H1 (cell line): ENCODE data around the gene CAPN14.

Experiments used
- CBX5 ChIP-seq: fragments of 300-800, 300-1000 bp; sonication (generic); IDR thresholded peaks from 2 replicates; pipeline ENCODE4 v1.7.1; 2016; ENCODE audit warnings: antibody characterized with exemption, low read length, low read depth
- CEBPB ChIP-seq: IDR thresholded peaks from 2 replicates; pipeline ENCODE4 v1.6.1; 2012; ENCODE audit warnings: low read depth, low read length
- CHD2 ChIP-seq: IDR thresholded peaks from 2 replicates; pipeline ENCODE4 v1.6.1; 2012; ENCODE audit warnings: low read length, improper control_type of control experiment
- EZH2 ChIP-seq: fragments of 200-600 bp; sonication (generic); IDR thresholded peaks from 2 replicates; pipeline ENCODE4 v1.7.1; 2012; ENCODE audit warnings: low read depth, mild to moderate bottlenecking, moderate library complexity, low read length, inconsistent platforms; ENCODE audit not compliant: severe bottlenecking
- HDAC2 ChIP-seq, 2 experiments: fragments of 300-600 bp in 1 of 2; sonication (generic) in 1 of 2; IDR thresholded peaks; 2 replicates each; pipeline ENCODE4 v1.6.1; 2011 to 2012; ENCODE audit warnings: low read depth in 2 of 2, low read length in 2 of 2, mild to moderate bottlenecking in 2 of 2, moderate library complexity in 2 of 2, borderline replicate concordance in 1 of 2, inconsistent platforms in 1 of 2
- MAFK ChIP-seq: IDR thresholded peaks from 2 replicates; pipeline ENCODE4 v1.6.1; 2012; ENCODE audit warnings: low read depth, mild to moderate bottlenecking, improper control_type of control experiment, low read length
- MAX ChIP-seq: IDR thresholded peaks from 2 replicates; pipeline ENCODE4 v1.6.1; 2012; ENCODE audit warnings: inconsistent platforms
- POLR2A ChIP-seq, 2 experiments: IDR thresholded peaks; 1 replicate in 1 of 2; 2 replicates in 1 of 2; pipeline ENCODE4 v1.6.1; 2011; ENCODE audit warnings: low read depth in 2 of 2, low read length in 2 of 2, mild to moderate bottlenecking in 2 of 2; ENCODE audit errors: control extremely low read depth in 1 of 2
- RFX5 ChIP-seq: IDR thresholded peaks from 2 replicates; pipeline ENCODE4 v1.6.1; 2011; ENCODE audit warnings: low read depth, low read length, improper control_type of control experiment, borderline replicate concordance
- SIN3A ChIP-seq, 2 experiments: IDR thresholded peaks in 1 of 2; conservative IDR thresholded peaks in 1 of 2; 2 replicates each; pipeline ENCODE4 v1.6.1; 2011 to 2012; ENCODE audit warnings: low read length in 2 of 2, improper control_type of control experiment in 1 of 2, low read depth in 1 of 2, mild to moderate bottlenecking in 1 of 2
- SP1 ChIP-seq: IDR thresholded peaks from 2 replicates; pipeline ENCODE4 v1.6.1; 2011; ENCODE audit warnings: low read depth, low read length
- TAF1 ChIP-seq: IDR thresholded peaks from 2 replicates; pipeline ENCODE4 v1.6.1; 2011; ENCODE audit warnings: mild to moderate bottlenecking, low read depth, low read length
- YY1 ChIP-seq: IDR thresholded peaks from 2 replicates; pipeline ENCODE4 v1.6.1; 2011; ENCODE audit warnings: low read depth, mild to moderate bottlenecking, low read length
- TF ChIP-seq, protein P1 (sequence below), 3 experiments: IDR thresholded peaks; 1 replicate in 2 of 3; 2 replicates in 1 of 3; pipeline versions ENCODE4 v1.5.1 to v1.6.1; 2011; ENCODE audit warnings: low read length in 3 of 3, mild to moderate bottlenecking in 3 of 3, inconsistent platforms in 2 of 3, low read depth in 1 of 3, moderate library complexity in 1 of 3; ENCODE audit not compliant: insufficient read depth in 1 of 3; ENCODE audit errors: control extremely low read depth in 1 of 3

DNA sequence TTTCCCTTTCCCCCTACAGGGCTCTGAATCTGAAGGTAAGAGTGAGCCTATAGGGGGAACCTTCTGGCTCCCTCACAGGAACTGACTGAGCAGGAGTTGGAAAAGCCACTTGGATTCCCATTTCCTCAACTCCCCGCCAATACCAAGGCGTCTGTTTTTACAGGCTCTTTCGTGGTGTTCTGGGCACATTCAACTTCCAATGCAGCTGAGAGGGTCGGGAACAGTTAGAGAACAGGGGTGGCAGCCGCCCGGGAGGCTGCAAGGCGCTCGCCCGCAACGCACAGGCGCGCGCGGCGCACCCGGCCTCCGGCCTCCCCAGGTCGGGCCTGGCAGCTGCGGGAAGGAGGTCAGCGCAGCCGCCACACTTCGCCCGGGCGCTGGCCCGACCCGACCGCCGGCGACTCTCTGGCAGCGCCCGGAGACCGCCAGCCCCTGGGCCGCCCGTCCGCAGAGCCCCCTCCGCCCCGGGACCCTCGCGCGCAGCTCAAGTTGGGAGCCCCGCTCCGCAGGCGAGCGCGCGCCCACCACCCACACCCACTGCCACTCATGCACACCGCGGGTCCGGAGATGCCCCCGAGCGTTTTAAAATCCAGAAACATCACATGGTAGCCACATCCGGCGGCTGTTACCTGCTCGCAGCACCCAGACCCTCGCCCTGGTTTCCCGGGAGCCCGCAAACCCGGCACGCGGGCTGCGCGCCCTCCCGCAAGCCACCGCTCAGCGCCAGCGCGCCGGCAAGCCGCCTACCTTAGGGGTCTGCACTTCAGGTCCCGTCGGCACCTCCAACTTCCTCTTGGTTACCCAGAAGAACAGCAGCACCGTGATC lies 79.9 kb downstream of the CAPN14 start:
- TF ChIP-seq RFX5 (no peak), CBX5 (no peak), CHD2 (no peak), CEBPB (no peak), SIN3A (conservative IDR thresholded peaks at IDR 0.05 in 1 of 2, IDR thresholded peaks at IDR 0.05 in 1 of 2; ENCODE audit: low read depth in 1 of 2, low read length in 2 of 2) (0 out of 4 replicates have a peak, but pooled peaks of 1 of the 2 experiments have one; percentile 4), HDAC2 (IDR thresholded peaks at IDR 0.05; ENCODE audit: borderline replicate concordance in 1 of 2, low read depth in 2 of 2, low read length in 2 of 2) (no peak), POLR2A (IDR thresholded peaks at IDR 0.05; ENCODE audit: control extremely low read depth in 1 of 2, low read depth in 2 of 2, low read length in 2 of 2) (no peak), EZH2 (peak; percentile 80), MAFK (no peak), MAX (no peak; the same call in 1 of the 2 replicates), YY1 (0 out of 2 replicates have a peak, but pooled peaks have one; percentile 14), SP1 (no peak), TAF1 (no peak)
- TF ChIP-seq, protein P1, sequence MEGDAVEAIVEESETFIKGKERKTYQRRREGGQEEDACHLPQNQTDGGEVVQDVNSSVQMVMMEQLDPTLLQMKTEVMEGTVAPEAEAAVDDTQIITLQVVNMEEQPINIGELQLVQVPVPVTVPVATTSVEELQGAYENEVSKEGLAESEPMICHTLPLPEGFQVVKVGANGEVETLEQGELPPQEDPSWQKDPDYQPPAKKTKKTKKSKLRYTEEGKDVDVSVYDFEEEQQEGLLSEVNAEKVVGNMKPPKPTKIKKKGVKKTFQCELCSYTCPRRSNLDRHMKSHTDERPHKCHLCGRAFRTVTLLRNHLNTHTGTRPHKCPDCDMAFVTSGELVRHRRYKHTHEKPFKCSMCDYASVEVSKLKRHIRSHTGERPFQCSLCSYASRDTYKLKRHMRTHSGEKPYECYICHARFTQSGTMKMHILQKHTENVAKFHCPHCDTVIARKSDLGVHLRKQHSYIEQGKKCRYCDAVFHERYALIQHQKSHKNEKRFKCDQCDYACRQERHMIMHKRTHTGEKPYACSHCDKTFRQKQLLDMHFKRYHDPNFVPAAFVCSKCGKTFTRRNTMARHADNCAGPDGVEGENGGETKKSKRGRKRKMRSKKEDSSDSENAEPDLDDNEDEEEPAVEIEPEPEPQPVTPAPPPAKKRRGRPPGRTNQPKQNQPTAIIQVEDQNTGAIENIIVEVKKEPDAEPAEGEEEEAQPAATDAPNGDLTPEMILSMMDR (IDR thresholded peaks at IDR 0.05; ENCODE audit: control extremely low read depth in 1 of 3, insufficient read depth in 1 of 3, low read depth in 1 of 3, low read length in 3 of 3), result no peak; a peak in 1 of 4 replicates
